Measurements from ENCODE around the gene TBX19.

DNA sequence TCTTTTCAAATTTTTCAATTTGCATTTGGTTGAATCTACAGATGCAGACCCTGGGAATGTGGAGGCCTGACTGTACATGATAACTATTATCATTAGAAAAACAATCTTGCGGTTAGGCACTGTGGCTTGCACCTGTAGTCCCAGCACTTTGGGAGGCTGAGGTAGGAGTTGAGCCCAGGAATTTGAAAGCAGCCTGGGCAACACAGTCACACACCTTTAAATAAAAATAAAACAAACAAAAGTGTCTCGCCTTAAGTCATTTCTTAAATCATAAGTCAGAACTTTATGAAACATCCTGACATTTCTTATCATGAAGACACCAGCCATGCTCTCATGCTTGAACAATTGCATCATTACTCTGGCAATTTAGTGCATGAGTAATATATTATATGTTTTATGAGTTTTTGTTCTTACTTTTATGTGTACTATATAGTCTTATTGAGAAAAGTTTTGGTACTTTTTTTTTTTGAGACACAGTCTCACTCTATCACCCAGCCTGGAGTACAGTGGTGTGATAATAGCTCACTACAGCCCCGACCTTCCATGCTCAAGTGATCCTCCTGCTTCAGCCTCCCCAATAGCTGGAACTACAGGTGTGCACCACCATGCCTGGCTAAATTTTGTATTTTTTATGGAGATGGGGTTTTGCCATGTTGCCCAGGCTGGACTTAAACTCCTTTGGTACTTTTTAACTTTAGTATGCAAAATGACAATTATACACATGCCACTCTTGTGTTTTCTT is 7.8 kb downstream of the TBX19 start:
- no peak for TF ChIP-seq POLR2A (IDR thresholded peaks at IDR 0.05)
- TF ChIP-seq, protein P1, sequence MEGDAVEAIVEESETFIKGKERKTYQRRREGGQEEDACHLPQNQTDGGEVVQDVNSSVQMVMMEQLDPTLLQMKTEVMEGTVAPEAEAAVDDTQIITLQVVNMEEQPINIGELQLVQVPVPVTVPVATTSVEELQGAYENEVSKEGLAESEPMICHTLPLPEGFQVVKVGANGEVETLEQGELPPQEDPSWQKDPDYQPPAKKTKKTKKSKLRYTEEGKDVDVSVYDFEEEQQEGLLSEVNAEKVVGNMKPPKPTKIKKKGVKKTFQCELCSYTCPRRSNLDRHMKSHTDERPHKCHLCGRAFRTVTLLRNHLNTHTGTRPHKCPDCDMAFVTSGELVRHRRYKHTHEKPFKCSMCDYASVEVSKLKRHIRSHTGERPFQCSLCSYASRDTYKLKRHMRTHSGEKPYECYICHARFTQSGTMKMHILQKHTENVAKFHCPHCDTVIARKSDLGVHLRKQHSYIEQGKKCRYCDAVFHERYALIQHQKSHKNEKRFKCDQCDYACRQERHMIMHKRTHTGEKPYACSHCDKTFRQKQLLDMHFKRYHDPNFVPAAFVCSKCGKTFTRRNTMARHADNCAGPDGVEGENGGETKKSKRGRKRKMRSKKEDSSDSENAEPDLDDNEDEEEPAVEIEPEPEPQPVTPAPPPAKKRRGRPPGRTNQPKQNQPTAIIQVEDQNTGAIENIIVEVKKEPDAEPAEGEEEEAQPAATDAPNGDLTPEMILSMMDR (IDR thresholded peaks at IDR 0.05): no peak

Data from adrenal gland (tissue), 5 donors.